Hepatocyte (in vitro differentiated cells): ENCODE measurements around the gene GRIK2.

Experiments used
- EZH2phosphoT487 ChIP-seq: fragments of 200-600 bp; sonication (generic); IDR thresholded peaks from one replicate; pipeline ENCODE4 v1.6.1; 2018; ENCODE audit warnings: antibody characterized with exemption, mild to moderate bottlenecking, low read depth, moderate library complexity; ENCODE audit not compliant: unreplicated experiment, severe bottlenecking
- TF ChIP-seq, protein P1 (sequence below): fragments of 200-600 bp; sonication (generic); IDR thresholded peaks from 2 replicates; pipeline ENCODE4 v1.5.1; 2016; ENCODE audit warnings: antibody characterized with exemption, mild to moderate bottlenecking; ENCODE audit not compliant: poor library complexity

DNA sequence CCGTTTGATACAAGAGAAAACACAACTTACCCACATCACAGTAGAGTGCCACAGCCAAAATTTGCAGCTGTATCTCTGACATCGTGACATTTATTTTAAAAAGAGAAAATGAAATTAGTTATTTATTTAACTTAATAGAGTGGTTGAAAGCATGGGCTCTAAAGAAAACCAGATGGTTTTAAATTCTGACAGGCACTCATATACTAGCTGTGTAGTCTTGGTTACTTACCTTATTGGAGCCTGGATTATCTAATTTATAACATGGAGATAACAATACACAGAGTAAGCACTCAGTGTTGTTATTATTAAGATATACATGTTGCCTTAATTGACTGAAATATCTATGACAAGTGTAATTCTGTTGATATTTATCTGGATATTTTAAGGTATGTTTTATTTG lies 334.9 kb downstream of the GRIK2 start:
- TF ChIP-seq, protein P1, sequence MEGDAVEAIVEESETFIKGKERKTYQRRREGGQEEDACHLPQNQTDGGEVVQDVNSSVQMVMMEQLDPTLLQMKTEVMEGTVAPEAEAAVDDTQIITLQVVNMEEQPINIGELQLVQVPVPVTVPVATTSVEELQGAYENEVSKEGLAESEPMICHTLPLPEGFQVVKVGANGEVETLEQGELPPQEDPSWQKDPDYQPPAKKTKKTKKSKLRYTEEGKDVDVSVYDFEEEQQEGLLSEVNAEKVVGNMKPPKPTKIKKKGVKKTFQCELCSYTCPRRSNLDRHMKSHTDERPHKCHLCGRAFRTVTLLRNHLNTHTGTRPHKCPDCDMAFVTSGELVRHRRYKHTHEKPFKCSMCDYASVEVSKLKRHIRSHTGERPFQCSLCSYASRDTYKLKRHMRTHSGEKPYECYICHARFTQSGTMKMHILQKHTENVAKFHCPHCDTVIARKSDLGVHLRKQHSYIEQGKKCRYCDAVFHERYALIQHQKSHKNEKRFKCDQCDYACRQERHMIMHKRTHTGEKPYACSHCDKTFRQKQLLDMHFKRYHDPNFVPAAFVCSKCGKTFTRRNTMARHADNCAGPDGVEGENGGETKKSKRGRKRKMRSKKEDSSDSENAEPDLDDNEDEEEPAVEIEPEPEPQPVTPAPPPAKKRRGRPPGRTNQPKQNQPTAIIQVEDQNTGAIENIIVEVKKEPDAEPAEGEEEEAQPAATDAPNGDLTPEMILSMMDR, result no peak
- TF ChIP-seq EZH2phosphoT487, result no peak
